SK-N-SH treated with all-trans-retinoic acid at 6 μM for 48 hours (cell line): ENCODE results near the gene UBE2H.

Experiments used
- ARNTL ChIP-seq: fragments of 450-650 bp; formaldehyde crosslinking; IDR thresholded peaks from 2 replicates; pipeline ENCODE4 v1.5.0; 2020; ENCODE audit warnings: low read depth, mild to moderate bottlenecking, moderate library complexity, borderline replicate concordance
- GLIS3 ChIP-seq: fragments of 250-450 bp; sonication (Bioruptor Pico); IDR thresholded peaks from 2 replicates; pipeline ENCODE4 v1.5.0; 2020; ENCODE audit warnings: mild to moderate bottlenecking, moderate library complexity
- OSR1 ChIP-seq: fragments of 250-450 bp; sonication (Bioruptor Pico); IDR thresholded peaks from 2 replicates; pipeline ENCODE4 v1.8.0; 2022; ENCODE audit warnings: moderate library complexity, mild to moderate bottlenecking, inconsistent platforms
- PPARA ChIP-seq: fragments of 250-450 bp; sonication (Bioruptor Pico); IDR thresholded peaks from 2 replicates; pipeline ENCODE4 v1.5.0; 2020; ENCODE audit warnings: mild to moderate bottlenecking, borderline replicate concordance
- SNAI2 ChIP-seq: fragments of 250-450 bp; sonication (Bioruptor Pico); IDR thresholded peaks from 2 replicates; pipeline ENCODE4 v1.5.0; 2020; ENCODE audit warnings: mild to moderate bottlenecking, moderate library complexity
- TCF4 ChIP-seq: fragments of 250-450 bp; sonication (Bioruptor Pico); IDR thresholded peaks from 2 replicates; pipeline ENCODE4 v1.8.0; 2021; ENCODE audit warnings: mild to moderate bottlenecking, moderate library complexity, borderline replicate concordance
- TSHZ2 ChIP-seq: fragments of 250-450 bp; sonication (Bioruptor Pico); IDR thresholded peaks from 2 replicates; pipeline ENCODE4 v1.5.0; 2020; ENCODE audit warnings: mild to moderate bottlenecking, moderate library complexity
- ZFP3 ChIP-seq: fragments of 250-450 bp; sonication (Bioruptor Pico); IDR thresholded peaks from 2 replicates; pipeline ENCODE4 v1.5.0; 2020; ENCODE audit warnings: mild to moderate bottlenecking, moderate library complexity
- ZFP30 ChIP-seq: fragments of 450-650 bp; formaldehyde crosslinking; IDR thresholded peaks from 2 replicates; pipeline ENCODE4 v1.5.0; 2022; ENCODE audit warnings: mild to moderate bottlenecking, moderate library complexity
- ZNF565 ChIP-seq: fragments of 450-650 bp; formaldehyde crosslinking; conservative IDR thresholded peaks from 2 replicates; pipeline ENCODE4 v1.5.0; 2020; ENCODE audit warnings: low read depth, mild to moderate bottlenecking, moderate library complexity
- TF ChIP-seq, protein P1 (sequence below): fragments of 250-450 bp; sonication (Bioruptor Pico); IDR thresholded peaks from 2 replicates; pipeline ENCODE4 v1.8.0; 2020; ENCODE audit warnings: mild to moderate bottlenecking, moderate library complexity, borderline replicate concordance
- TF ChIP-seq, protein P2 (sequence below): fragments of 250-450 bp; sonication (Bioruptor Pico); IDR thresholded peaks from 2 replicates; pipeline ENCODE4 v1.8.0; 2021; ENCODE audit warnings: low read depth, mild to moderate bottlenecking, moderate library complexity, borderline replicate concordance

- TF ChIP-seq TSHZ2, result no peak
- TF ChIP-seq SNAI2 (CRISPR knock-in tag), result no peak
- TF ChIP-seq, protein P1, sequence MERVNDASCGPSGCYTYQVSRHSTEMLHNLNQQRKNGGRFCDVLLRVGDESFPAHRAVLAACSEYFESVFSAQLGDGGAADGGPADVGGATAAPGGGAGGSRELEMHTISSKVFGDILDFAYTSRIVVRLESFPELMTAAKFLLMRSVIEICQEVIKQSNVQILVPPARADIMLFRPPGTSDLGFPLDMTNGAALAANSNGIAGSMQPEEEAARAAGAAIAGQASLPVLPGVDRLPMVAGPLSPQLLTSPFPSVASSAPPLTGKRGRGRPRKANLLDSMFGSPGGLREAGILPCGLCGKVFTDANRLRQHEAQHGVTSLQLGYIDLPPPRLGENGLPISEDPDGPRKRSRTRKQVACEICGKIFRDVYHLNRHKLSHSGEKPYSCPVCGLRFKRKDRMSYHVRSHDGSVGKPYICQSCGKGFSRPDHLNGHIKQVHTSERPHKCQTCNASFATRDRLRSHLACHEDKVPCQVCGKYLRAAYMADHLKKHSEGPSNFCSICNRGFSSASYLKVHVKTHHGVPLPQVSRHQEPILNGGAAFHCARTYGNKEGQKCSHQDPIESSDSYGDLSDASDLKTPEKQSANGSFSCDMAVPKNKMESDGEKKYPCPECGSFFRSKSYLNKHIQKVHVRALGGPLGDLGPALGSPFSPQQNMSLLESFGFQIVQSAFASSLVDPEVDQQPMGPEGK, result no peak
- TF ChIP-seq OSR1 (CRISPR knock-in tag), result no peak
- no peak for TF ChIP-seq GLIS3 (CRISPR knock-in tag)
- no peak for TF ChIP-seq ZNF565 (CRISPR knock-in tag)
- no peak for TF ChIP-seq ZFP30 (CRISPR knock-in tag)
- no peak for TF ChIP-seq PPARA (CRISPR knock-in tag)
- no peak for TF ChIP-seq ZFP3
- TF ChIP-seq, protein P2, sequence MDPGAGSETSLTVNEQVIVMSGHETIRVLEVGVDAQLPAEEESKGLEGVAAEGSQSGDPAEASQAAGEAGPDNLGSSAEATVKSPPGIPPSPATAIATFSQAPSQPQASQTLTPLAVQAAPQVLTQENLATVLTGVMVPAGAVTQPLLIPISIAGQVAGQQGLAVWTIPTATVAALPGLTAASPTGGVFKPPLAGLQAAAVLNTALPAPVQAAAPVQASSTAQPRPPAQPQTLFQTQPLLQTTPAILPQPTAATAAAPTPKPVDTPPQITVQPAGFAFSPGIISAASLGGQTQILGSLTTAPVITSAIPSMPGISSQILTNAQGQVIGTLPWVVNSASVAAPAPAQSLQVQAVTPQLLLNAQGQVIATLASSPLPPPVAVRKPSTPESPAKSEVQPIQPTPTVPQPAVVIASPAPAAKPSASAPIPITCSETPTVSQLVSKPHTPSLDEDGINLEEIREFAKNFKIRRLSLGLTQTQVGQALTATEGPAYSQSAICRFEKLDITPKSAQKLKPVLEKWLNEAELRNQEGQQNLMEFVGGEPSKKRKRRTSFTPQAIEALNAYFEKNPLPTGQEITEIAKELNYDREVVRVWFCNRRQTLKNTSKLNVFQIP, result no peak
- TF ChIP-seq ARNTL (CRISPR knock-in tag), result no peak
- TF ChIP-seq TCF4 (CRISPR knock-in tag), result no peak
Measured at GRCh38 chr7:129903935-129904334, 48.8 kb downstream of the UBE2H start.
